GM19463 (cell line): ENCODE measurements around the gene N4BP2L1.

Source experiments
- ATAC-seq: cut with Tn5 transposase; IDR thresholded peaks from one replicate; pipeline ENCODE4 v1.9.1; 2021; ENCODE audit warnings: mild to moderate bottlenecking, moderate library complexity; ENCODE audit not compliant: unreplicated experiment

The N4BP2L1 gene

GRCh38 chr13:32432856-32433255, 4.9 kb upstream of the N4BP2L1 start:
- no peak for ATAC-seq

- ATAC-seq = no peak
Measured at GRCh38 chr13:32431361-32431760, 3.4 kb upstream of the N4BP2L1 start.

GRCh38 chr13:32430018-32430747, 2.3 kb upstream of the N4BP2L1 start:
- ATAC-seq = no peak

GRCh38 chr13:32429433-32429909, 1.5 kb upstream of the N4BP2L1 start:
- no peak for ATAC-seq

GRCh38 chr13:32428581-32429432, 877 bp upstream of the N4BP2L1 start:
- ATAC-seq = no peak

- peak; percentile 13 for ATAC-seq
Measured at GRCh38 chr13:32426990-32427851, 709 bp downstream of the N4BP2L1 start.

GRCh38 chr13:32426191-32426989, 1.5 kb downstream of the N4BP2L1 start:
- peak; percentile 26 for ATAC-seq

GRCh38 chr13:32425158-32425557, 2.8 kb downstream of the N4BP2L1 start:
- ATAC-seq = no peak

- no peak for ATAC-seq
Measured at GRCh38 chr13:32423592-32423991, 4.3 kb downstream of the N4BP2L1 start.

GRCh38 chr13:32419862-32420261, 8.1 kb downstream of the N4BP2L1 start:
- ATAC-seq = no peak

GRCh38 chr13:32417995-32418394, 9.9 kb downstream of the N4BP2L1 start:
- ATAC-seq = no peak

GRCh38 chr13:32415019-32415418, 12.9 kb downstream of the N4BP2L1 start:
- no peak for ATAC-seq

GRCh38 chr13:32414580-32414979, 13.3 kb downstream of the N4BP2L1 start:
- ATAC-seq = no peak

- no peak for ATAC-seq
Measured at GRCh38 chr13:32413284-32413683, 14.6 kb downstream of the N4BP2L1 start.

GRCh38 chr13:32409561-32410421, 18.1 kb downstream of the N4BP2L1 start:
- ATAC-seq = no peak

- no peak for ATAC-seq
Measured at GRCh38 chr13:32409001-32409313, 19.0 kb downstream of the N4BP2L1 start.

- no peak for ATAC-seq
Measured at GRCh38 chr13:32408296-32409000, 19.5 kb downstream of the N4BP2L1 start.

GRCh38 chr13:32407854-32408253, 20.1 kb downstream of the N4BP2L1 start:
- peak; percentile 71 for ATAC-seq

- ATAC-seq = no peak
Measured at GRCh38 chr13:32403108-32403507, 24.8 kb downstream of the N4BP2L1 start.
